GM19395 (cell line): ENCODE results near the gene BTK.
"Not testable (repeated sequence)": the region's sequence is repeated elsewhere in the genome, so short reads cannot be mapped to it uniquely, and the experiment has no call there.

ENCODE experiments used
- ATAC-seq: cut with Tn5 transposase; IDR thresholded peaks from one replicate; pipeline ENCODE4 v1.9.1; 2021; ENCODE audit warnings: mild to moderate bottlenecking, moderate library complexity; ENCODE audit not compliant: unreplicated experiment

BTK gene

GRCh38 chrX:101348452-101349192 lies 37.4 kb downstream of the BTK start, which contains the start of gene TIMM8A:
Gene TIMM8A, minus strand, starts transcription at chrX:101348742. Its CDS starts 78 bp downstream, at chrX:101348664.
- peak; percentile 98 for ATAC-seq

GRCh38 chrX:101347859-101348451 lies 38.0 kb downstream of the BTK start:
- ATAC-seq: peak; percentile 2

DNA sequence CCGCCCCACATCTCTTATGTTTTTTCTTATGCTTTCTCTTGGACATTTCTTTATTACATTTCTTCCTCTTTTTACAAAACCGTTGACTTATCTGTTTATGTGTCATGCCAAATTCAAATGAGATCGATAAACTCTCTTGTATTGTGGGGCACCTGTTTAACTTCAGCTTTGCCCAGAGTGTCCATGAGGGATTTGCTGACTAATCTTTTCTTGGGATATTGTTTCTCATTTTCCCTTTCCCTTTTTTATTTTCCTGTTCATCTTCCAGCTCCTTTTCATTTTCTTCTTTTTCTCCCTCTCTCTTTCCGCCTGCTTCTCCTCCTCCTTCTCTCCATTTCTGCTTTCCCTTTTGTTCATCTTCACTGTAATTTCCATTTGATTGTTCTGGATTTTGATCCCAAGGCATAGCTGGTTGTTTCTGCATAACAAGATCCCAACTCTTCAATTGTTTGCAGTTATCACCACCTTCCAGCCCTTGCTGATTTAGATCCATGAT lies 48.2 kb downstream of the BTK start:
- no peak for ATAC-seq

GRCh38 chrX:101334310-101334709 lies 51.7 kb downstream of the BTK start:
- not testable (repeated sequence) for ATAC-seq

DNA sequence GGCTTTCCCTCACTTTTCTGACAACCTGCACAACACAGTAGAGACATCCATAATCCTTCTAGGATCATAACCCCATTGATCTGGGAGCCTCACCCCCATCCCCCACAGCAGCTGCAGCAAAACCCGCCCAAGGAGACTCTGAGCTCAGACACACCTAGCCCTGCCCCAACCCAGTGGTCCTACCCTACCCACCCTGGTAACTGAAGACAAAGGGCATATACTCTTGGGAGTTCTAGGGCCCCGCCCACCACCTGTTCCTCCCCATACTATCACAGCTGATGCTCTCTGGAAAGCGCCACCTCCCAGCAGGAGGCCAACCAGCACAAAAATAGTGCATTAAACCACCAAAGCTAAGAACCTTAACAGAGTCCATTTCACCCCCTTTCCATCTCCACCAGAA lies 59.4 kb downstream of the BTK start:
- not testable (repeated sequence) for ATAC-seq

DNA sequence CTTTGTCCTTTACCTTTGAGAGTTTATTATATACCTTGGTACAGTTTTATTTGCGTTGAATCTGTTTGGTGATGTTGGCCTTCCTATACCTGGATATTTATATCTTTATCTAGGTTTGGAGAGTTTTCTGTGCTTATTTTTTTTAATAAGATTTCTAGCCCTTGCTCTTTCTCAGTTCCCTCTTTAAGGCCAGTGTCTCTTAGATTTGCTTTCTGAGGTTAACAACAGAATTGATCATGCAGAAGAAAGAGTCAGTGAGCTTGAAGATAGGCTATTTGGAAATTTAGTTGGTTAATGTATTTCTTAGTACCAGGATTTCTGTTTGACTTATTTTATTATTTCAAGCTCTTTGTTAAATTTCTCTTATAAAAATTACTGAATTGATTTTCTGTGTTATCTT lies 82.2 kb downstream of the BTK start:
- no peak for ATAC-seq
